Mucosa of descending colon (tissue), 3 donors: ENCODE measurements around the gene SUPT20HL1. TPM values are rescaled to one million over a fixed set of nuclear protein-coding genes. Genes with fewer than 3 reads are reported as not detected.
A peak's percentile ranks its signal among the peaks of the same experiment; 100 is the strongest.

Experiments
- ATAC-seq: fragments of 200-7000 bp; cut with Tn5 transposase; one replicate; pipeline ENCODE4 v1.9.1; 2020; ENCODE audit warnings: mild to moderate bottlenecking, moderate library complexity
- DNase-seq, 3 donors: peaks; one replicate each; pipeline ENCODE4 v3.0.0-alpha.2; 2020
- H3K36me3 ChIP-seq: fragments of 200-600 bp; one replicate; pipeline ENCODE4 v1.8.0; 2021; ENCODE audit warnings: low read depth, mild to moderate bottlenecking
- H3K4me1 ChIP-seq: fragments of 200-600 bp; one replicate; pipeline ENCODE4 v1.8.0; 2021; ENCODE audit warnings: low read depth, mild to moderate bottlenecking
- H3K4me3 ChIP-seq: fragments of 200-600 bp; one replicate; pipeline ENCODE4 v1.8.0; 2021; ENCODE audit warnings: mild to moderate bottlenecking
- H3K9me3 ChIP-seq: fragments of 200-600 bp; one replicate; pipeline ENCODE4 v1.8.0; 2021; ENCODE audit warnings: mild to moderate bottlenecking
- intact Hi-C, 2 donors: fragments of 100-400 bp; cut with DNase I in 1 of 2; cut with micrococcal nuclease in 1 of 2; formaldehyde crosslinking; loops; one replicate each; pipeline versions ENCODE4 v1.11.0 to v1.11.1; 2022; cut with DNase I, micrococcal nuclease
- total RNA-seq, 3 donors: library from RNA; stranded (reverse); fragmentation: NEBNext Ultra II Directional in 2 of 3; extraction: Animal tissue kit (Norgen Biotek cat#: 25700) in 2 of 3; gene quantifications; one replicate each; pipeline versions ENCODE4 v1.2.1 to v1.2.4, GENCODE V29; 2021 to 2023
- TF ChIP-seq, protein P1 (sequence below): fragments of 200-600 bp; IDR thresholded peaks from one replicate; pipeline ENCODE4 v1.8.0; 2022; ENCODE audit warnings: antibody characterized with exemption, mild to moderate bottlenecking
- donor health status: DM: no; HTN: no; CAD: no; lungs with moderate emphysema.
- donor health status: DM: no; HTN: no; CAD: no.
- donor health status: DM: no; HTN: yes; CAD: no.

SUPT20HL1 gene
- total RNA-seq, 3 donors from 2014 or later: 0.35 TPM; not detected in 2

GRCh38 chrX:24321741-24322395 is 38.6 kb upstream of the SUPT20HL1 start:
- no peaks in the 10 kb centered on the region for H3K9me3 ChIP-seq
- no peaks in the 10 kb centered on the region for H3K36me3 ChIP-seq
- H3K4me1 ChIP-seq: no peaks in the 10 kb centered on the region
- ATAC-seq: no peak
- no peak overlapping the region for H3K4me3 ChIP-seq
- no peak for DNase-seq
- TF ChIP-seq, protein P1, sequence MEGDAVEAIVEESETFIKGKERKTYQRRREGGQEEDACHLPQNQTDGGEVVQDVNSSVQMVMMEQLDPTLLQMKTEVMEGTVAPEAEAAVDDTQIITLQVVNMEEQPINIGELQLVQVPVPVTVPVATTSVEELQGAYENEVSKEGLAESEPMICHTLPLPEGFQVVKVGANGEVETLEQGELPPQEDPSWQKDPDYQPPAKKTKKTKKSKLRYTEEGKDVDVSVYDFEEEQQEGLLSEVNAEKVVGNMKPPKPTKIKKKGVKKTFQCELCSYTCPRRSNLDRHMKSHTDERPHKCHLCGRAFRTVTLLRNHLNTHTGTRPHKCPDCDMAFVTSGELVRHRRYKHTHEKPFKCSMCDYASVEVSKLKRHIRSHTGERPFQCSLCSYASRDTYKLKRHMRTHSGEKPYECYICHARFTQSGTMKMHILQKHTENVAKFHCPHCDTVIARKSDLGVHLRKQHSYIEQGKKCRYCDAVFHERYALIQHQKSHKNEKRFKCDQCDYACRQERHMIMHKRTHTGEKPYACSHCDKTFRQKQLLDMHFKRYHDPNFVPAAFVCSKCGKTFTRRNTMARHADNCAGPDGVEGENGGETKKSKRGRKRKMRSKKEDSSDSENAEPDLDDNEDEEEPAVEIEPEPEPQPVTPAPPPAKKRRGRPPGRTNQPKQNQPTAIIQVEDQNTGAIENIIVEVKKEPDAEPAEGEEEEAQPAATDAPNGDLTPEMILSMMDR: no peak
- intact Hi-C loops: no loop called here

- DNase-seq (no peak), ATAC-seq (no peak)
- H3K4me3 ChIP-seq: no peak overlapping the region
- H3K9me3 ChIP-seq: no peaks in the 10 kb centered on the region
- intact Hi-C loops: no loop called here
- no peaks in the 10 kb centered on the region for H3K36me3 ChIP-seq
- no peaks in the 10 kb centered on the region for H3K4me1 ChIP-seq
- TF ChIP-seq, protein P1: no peak
Measured at GRCh38 chrX:24325231-24325630, 35.2 kb upstream of the SUPT20HL1 start.

- intact Hi-C loops: no loop called here
- ATAC-seq: no peak
- TF ChIP-seq, protein P1: no peak
- Histone ChIP-seq H3K9me3 (no peaks in the 10 kb centered on the region), H3K36me3 (no peaks in the 10 kb centered on the region), H3K4me3 (no peak overlapping the region), H3K4me1 (no peaks in the 10 kb centered on the region)
- no peak for DNase-seq
Measured at GRCh38 chrX:24332878-24333277, 27.6 kb upstream of the SUPT20HL1 start.

GRCh38 chrX:24333371-24333770 is 27.1 kb upstream of the SUPT20HL1 start:
- no peak for ATAC-seq
- Histone ChIP-seq H3K4me1 (no peaks in the 10 kb centered on the region), H3K9me3 (no peaks in the 10 kb centered on the region), H3K4me3 (no peak overlapping the region), H3K36me3 (no peaks in the 10 kb centered on the region)
- TF ChIP-seq, protein P1: no peak
- intact Hi-C loops: no loop called here
- no peak for DNase-seq

DNA sequence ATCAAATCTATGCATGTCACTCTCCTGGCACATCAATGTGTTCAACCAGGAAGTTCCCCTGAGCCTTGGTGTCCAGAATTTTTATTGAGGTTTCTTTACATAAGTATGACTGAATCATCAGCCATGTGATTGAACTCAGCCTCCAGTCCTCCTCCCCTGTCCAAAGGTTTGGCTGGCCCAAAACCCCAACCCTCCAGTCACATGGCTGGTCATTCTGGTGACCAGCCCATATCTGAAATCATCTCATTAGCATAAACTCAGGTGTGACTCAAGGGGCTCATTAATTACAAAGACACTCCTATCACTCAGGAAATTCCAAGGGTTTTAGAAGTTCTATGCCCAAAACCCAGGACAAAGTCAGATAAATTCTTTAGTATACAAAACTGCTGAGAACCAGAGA is 26.0 kb upstream of the SUPT20HL1 start:
- no peak for DNase-seq
- peak; percentile 27 for ATAC-seq
- no peaks in the 10 kb centered on the region for H3K4me1 ChIP-seq
- TF ChIP-seq, protein P1: no peak
- H3K4me3 ChIP-seq: no peak overlapping the region
- H3K9me3 ChIP-seq: no peaks in the 10 kb centered on the region
- no peaks in the 10 kb centered on the region for H3K36me3 ChIP-seq
- intact Hi-C loops: no loop called here

DNA sequence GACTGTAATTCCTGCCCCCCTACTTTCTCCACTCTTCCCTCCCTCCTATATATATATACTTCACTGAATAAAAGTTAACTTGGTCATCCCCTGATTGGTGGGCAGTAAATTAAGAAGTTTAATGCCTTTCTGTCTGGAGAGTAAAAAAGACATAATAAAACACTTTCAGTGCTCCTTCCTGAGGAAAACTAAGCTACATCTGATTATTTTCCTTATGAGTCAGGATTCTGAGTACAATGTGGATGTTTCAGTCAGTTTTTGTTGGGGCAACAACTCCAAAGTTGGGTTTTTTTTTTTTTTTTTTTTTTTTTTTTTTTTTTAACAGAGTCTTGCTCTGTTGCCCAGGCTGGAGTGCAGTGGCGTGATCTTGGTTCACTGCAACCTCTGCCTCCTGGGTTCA is 24.6 kb upstream of the SUPT20HL1 start:
- Histone ChIP-seq H3K4me1 (no peaks in the 10 kb centered on the region), H3K9me3 (no peaks in the 10 kb centered on the region), H3K4me3 (no peak overlapping the region), H3K36me3 (no peaks in the 10 kb centered on the region)
- DNase-seq (no peak), ATAC-seq (no peak)
- TF ChIP-seq, protein P1: no peak
- intact Hi-C loops: no loop called here
